Measurements from ENCODE around the gene EGFLAM.
A peak's percentile ranks its signal among the peaks of the same experiment; 100 is the strongest.

EGFLAM gene

GRCh38 chr5:38258319-38259061 lies at the start of gene EGFLAM:
TSS of gene EGFLAM (plus strand) at chr5:38258559. CDS start at chr5:38258755, 196 bp downstream.
- FAIRE-seq (no peak), DNase-seq (ENCODE audit: low spot score) (no peak)

DNA sequence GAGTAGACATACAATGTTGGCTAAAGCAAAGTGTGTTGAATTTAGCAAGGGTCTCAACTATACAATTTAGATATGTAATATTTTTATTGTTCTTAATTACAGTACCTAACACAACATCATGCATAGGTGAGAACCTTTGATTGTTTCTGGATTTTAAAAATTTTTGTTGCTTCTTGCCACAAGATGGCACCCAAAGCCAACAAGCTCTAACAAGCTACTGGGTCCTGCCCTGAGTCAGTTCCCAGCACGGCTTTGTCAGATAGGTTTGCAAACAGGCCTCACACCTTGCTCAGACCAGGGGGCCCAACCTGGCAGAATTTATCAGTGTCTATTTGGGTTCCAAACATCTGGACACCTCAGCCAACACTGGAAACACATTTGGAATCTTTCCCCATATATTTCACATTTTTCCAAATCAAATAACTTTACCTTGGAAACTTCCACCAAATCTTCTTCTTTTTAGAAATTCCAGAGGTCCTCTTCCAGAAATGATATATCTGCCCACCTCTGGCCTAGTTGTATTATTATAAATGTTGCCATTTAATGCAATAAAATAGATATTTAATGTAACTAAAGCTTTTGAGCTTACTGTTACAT lies 49.5 kb upstream of the EGFLAM start:
- DNase-seq (ENCODE audit: low spot score) (peak; percentile 54), FAIRE-seq (peak; percentile 70)

GRCh38 chr5:38210676-38211353 lies 47.5 kb upstream of the EGFLAM start:
- FAIRE-seq = no peak
- no peak for DNase-seq (ENCODE audit: low spot score)

- FAIRE-seq = no peak
Measured at GRCh38 chr5:38211354-38211710, 47.0 kb upstream of the EGFLAM start.

DNA sequence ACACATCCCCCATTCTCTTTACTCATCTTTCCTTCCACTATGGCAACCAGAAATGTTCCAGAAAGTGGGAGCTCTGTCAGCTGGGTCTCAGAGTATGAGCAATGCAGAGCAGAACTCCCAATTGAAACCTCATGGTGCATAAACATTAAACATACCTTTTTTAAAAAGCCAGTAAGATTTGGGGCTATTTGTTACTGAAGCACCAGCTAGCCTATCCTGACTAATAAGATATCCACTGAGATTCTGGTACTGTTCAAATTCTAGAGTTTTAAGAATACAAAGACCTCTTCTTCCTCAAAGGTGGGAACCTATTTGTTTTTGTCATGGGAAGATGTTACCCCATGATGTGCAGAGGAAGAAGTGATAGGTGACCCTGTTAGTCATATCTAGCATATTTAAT lies 46.1 kb upstream of the EGFLAM start:
- DNase-seq (ENCODE audit: low spot score) (no peak), FAIRE-seq (no peak)

More at GRCh38 chr5:38211354-38211710, 47.0 kb upstream of the EGFLAM start:
- no peak for DNase-seq (ENCODE audit: low spot score)

DNA sequence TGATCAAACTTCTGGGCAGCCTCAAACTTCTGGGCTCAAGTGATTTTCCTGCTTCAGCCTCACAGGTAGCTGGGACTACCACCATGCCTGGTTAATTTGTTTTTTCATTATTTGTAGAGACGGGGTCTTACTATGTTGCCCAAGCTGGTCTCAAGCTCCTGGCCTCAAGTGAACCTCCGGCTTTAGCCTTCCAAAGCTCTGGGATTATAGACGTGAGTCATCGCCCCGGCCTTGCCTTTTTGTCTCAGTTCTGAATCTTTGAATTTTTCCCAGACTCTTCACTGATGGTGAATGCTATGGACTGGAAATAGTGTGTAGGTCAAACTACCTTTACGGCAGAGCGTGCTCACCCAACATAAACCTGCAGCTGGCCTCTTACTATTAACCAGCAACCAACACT lies 32.3 kb upstream of the EGFLAM start:
- FAIRE-seq = no peak
- DNase-seq (ENCODE audit: low spot score) = no peak

DNA sequence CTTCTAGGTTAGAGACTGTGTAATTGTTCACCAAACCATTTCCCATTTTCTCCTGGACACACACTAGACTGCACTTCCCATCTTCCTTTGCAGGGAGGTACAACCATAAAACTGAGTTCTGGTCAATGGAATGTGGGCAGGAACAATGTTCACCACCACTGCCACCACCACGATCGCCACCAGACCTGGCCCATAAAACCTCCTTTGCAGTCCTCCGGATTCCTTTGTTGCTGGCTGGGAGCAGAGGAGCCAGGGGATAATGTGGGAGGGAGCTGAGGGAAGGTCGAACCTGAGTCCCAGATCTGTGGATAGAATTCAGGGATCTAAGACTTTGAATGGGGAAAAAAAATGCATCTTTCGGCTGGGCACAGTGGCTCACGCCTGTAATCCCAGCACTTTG lies 29.4 kb upstream of the EGFLAM start:
- FAIRE-seq = no peak

GRCh38 chr5:38234737-38235136 lies 23.6 kb upstream of the EGFLAM start:
- DNase-seq (ENCODE audit: low spot score) (no peak), FAIRE-seq (no peak)

More for the DNA sequence above, 29.4 kb upstream of the EGFLAM start:
- no peak for DNase-seq (ENCODE audit: low spot score)

- FAIRE-seq (no peak), DNase-seq (ENCODE audit: low spot score) (no peak)
Measured at GRCh38 chr5:38237681-38238080, 20.7 kb upstream of the EGFLAM start.

DNA sequence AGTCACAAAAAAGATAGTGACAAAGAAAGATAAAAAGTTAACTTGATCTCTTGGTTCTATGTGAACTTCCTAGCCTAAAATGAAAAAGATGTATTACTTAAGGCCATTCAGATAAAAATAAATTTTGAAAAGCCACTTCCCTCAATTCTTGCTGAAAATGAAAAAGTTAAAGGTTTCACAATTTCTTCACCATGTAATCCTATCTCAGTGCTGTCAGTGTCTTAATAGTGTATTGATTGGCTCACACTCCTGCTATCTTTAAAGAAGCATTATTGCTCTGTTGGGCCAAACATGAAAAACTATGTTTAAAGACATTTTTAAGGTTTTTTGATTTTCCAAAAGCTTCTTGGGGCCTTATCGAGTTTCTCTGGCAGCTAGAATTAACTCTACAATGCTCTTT lies 18.1 kb upstream of the EGFLAM start:
- DNase-seq (ENCODE audit: low spot score) (no peak), FAIRE-seq (no peak)

DNA sequence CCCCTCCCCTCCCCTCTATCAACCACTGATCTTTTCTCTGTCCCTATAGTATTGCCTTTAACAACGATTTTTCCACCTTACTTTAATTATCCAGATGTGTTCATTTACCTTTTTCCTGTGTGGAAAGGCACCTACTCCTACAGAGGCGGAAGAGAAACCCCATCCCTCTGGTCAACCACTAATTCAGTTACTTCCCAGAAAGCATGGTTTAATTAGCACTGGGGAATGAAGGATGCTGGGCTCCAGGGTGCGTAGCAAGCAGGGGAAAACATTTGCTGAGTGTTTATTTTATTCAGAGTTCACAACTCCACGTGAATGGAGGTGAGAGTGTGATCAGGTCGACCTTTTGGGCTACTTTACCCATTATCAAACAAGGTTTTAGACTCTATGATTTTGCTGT lies 16.7 kb upstream of the EGFLAM start:
- DNase-seq (ENCODE audit: low spot score) = no peak

DNA sequence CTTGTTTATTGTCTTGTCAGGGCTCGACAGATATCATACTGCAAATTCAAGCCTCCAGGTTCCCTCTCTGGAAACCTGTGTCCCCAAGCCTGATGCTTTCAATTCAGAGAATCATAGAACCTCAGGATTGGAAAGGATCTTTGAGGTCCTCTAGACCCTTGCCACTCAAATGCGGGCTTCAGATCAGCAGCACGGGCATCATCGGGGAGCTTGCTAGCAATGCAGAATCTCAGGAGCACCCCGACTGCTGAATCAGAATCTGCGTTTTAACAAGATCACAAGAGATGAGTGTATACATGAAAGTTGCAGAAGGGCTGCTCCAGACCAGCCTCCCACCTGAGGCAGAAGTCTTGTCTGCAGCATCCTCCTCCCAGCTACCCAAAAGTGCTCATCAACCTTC lies 13.1 kb upstream of the EGFLAM start:
- DNase-seq (ENCODE audit: low spot score) = no peak
- no peak for FAIRE-seq

More for the DNA sequence above, 16.7 kb upstream of the EGFLAM start:
- no peak for FAIRE-seq

- no peak for FAIRE-seq
- DNase-seq (ENCODE audit: low spot score) = no peak
Measured at GRCh38 chr5:38249301-38249700, 9.1 kb upstream of the EGFLAM start.

- DNase-seq (ENCODE audit: low spot score) = no peak
- FAIRE-seq = no peak
Measured at GRCh38 chr5:38249812-38250211, 8.5 kb upstream of the EGFLAM start.

GRCh38 chr5:38250763-38251448 lies 7.5 kb upstream of the EGFLAM start:
- DNase-seq (ENCODE audit: low spot score) (no peak), FAIRE-seq (no peak)

GRCh38 chr5:38253759-38254158 lies 4.6 kb upstream of the EGFLAM start:
- no peak for FAIRE-seq
- no peak for DNase-seq (ENCODE audit: low spot score)

DNA sequence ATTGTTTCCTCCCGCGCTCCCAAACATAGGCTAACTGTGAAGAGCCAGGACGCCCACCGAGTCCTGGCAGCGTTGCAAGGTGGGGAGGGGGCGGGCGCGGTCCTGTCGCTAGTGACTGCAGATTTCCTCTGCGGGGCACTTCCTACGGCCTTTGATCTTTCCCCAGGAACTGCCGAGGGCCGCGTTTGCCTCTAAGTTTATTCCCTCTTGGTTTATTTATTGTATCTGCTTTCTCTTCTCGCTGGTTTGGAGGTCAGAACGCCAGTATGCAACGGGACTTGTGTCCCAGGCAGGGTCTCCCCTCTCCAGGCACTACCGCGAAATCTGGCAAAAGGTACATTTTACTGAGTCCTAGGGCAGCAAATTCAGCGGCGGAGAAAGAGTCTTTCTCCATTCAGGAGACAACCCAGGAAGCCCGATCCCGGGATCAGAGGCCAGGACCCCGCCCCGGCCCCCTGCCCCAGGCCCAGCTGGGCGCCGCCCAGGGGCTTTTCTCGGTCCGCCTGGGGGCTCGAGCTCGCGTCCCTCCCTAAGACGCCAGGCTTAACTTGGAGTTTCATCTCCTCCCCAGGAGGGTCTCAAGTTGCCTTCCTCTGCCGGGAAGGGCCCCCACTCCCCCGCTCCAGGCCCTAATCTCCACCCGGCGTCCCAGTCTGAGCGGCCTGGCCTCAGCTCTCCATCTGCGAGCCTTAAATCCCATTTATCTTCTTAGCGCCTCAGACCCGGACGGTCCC lies 884 bp upstream of the EGFLAM start:
- no peak for FAIRE-seq
- DNase-seq (ENCODE audit: low spot score) = no peak

DNA sequence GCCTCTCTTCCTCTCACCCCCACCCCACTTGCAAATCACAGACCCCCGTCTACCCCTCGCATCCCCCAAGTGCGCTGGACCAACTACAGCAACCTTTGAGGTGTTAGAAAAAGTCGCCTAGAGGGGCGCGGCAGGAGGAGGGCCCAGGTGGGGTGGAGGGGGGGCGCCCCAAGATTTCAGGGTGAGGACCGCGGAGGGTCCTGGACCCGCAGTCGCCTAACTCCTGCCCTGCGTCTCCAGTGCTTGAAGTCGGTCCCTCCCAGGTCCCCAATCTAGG lies 379 bp upstream of the EGFLAM start:
- DNase-seq (ENCODE audit: low spot score) (no peak), FAIRE-seq (no peak)

DNA sequence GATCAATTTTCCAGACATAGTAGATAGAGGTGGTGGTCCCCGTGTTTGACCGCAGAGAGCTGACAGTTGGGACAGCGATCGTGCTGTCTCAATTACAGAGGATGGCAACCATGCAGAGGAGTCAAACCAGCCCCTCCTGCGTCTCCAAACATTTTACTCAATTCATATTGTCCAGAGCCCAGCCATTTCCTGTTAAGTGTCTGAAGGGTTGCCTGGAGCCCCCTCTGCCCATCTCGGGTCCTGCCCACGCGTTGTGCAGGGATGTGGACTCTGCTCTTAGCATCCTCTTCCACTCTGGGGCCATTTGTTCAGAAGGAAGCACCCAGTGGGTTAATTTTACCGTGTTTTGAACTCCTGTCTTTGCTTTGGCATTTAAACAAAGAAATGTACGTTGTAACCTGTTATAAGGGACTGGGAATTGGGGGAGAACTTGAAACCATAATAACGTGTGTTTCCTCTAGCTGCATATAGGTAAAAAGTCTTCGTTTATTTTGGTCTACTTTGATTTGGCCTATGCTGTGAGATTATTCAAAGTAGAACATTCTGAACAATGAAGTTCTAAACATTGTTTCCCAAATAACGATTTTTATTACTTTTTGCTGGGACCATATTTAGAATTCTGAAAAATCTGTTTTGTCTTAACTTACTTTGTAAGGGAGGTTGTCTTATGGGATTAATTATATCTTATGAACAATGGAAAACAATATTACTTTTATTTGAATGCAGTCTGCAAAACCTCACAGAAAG lies 876 bp downstream of the EGFLAM start:
- FAIRE-seq (no peak), DNase-seq (ENCODE audit: low spot score) (no peak)

DNA sequence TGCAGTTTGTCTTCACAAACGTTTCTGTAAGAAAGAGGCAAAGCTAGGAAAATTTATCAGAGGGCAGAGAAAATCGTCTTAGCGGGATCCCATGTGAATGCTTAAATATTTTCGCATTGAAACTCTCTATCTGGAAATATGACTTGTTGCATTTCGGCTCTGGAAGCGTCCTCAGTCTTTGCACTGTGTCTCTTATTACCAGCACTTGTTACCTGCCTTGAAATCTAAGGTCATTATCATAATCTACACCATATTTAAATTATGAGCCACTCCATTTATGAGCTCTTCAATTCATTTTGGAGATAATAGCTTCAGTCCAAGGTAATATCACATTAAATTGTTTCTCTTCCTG lies 1.4 kb downstream of the EGFLAM start:
- FAIRE-seq (no peak), DNase-seq (ENCODE audit: low spot score) (no peak)

DNA sequence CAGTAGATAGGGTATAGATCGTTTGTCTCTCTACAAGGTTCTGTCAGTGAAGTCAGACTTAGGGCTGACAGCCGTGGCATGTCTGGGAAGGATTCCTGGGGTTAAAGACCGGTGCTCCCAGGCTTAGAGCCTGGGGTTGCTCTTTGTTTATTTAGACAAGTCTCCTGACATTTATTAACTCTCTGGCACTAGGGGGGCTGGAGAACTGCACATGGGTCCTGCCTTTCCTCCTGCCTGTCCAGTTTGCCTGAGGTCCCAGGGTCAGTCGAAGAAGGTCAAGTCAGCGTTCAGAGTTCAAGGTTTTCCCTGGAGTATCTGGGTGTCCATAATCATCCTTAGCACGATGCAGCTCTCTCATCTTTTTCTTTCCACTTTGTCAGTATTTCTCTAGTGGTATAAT lies 5.6 kb downstream of the EGFLAM start:
- FAIRE-seq = no peak
- no peak for DNase-seq (ENCODE audit: low spot score)

All from RCC 7860 (cell line).